ENCODE measurements around the gene FERMT3.

DNA sequence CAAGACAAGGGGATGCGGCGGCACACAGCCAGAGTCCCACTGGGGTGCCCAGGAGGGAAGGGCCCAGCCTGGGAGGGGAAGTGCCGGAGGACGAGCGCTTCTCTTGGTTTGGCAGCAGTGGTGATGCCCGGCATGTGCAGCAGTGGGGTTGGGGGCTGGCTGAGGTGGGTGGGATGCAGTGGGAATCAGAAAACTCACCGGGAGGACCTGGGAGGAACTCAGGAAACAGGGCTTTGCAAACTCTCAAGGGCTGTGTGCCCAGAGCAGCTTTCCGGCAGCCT is 3.0 kb downstream of the FERMT3 start:
- TF ChIP-seq, protein P1, sequence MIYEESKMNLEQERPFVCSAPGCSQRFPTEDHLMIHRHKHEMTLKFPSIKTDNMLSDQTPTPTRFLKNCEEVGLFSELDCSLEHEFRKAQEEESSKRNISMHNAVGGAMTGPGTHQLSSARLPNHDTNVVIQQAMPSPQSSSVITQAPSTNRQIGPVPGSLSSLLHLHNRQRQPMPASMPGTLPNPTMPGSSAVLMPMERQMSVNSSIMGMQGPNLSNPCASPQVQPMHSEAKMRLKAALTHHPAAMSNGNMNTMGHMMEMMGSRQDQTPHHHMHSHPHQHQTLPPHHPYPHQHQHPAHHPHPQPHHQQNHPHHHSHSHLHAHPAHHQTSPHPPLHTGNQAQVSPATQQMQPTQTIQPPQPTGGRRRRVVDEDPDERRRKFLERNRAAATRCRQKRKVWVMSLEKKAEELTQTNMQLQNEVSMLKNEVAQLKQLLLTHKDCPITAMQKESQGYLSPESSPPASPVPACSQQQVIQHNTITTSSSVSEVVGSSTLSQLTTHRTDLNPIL (CRISPR knock-in tag; IDR thresholded peaks at IDR 0.05; ENCODE audit: low read depth): no peak
- no peak for TF ChIP-seq BACH2 (CRISPR knock-in tag; IDR thresholded peaks at IDR 0.05; ENCODE audit: borderline replicate concordance)
- TF ChIP-seq PPARA (CRISPR knock-in tag; IDR thresholded peaks at IDR 0.05; ENCODE audit: borderline replicate concordance): no peak
- TF ChIP-seq, protein P2, sequence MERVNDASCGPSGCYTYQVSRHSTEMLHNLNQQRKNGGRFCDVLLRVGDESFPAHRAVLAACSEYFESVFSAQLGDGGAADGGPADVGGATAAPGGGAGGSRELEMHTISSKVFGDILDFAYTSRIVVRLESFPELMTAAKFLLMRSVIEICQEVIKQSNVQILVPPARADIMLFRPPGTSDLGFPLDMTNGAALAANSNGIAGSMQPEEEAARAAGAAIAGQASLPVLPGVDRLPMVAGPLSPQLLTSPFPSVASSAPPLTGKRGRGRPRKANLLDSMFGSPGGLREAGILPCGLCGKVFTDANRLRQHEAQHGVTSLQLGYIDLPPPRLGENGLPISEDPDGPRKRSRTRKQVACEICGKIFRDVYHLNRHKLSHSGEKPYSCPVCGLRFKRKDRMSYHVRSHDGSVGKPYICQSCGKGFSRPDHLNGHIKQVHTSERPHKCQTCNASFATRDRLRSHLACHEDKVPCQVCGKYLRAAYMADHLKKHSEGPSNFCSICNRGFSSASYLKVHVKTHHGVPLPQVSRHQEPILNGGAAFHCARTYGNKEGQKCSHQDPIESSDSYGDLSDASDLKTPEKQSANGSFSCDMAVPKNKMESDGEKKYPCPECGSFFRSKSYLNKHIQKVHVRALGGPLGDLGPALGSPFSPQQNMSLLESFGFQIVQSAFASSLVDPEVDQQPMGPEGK (CRISPR knock-in tag; IDR thresholded peaks at IDR 0.05; ENCODE audit: borderline replicate concordance): no peak
- TF ChIP-seq TCF4 (CRISPR knock-in tag; IDR thresholded peaks at IDR 0.05; ENCODE audit: borderline replicate concordance): no peak
- TF ChIP-seq ESRRG (CRISPR knock-in tag; IDR thresholded peaks at IDR 0.05): no peak
